Ramos (cell line): Measurements from ENCODE around the gene P3H3.

Experiments
- in situ Hi-C: fragments of 300-500 bp; cut with MboI; formaldehyde crosslinking; loops from one replicate; pipeline ENCODE4 v1.14.3; 2022; ENCODE audit warnings: low sequenced_read_pairs; ENCODE audit not compliant: unreplicated experiment

The P3H3 gene

DNA sequence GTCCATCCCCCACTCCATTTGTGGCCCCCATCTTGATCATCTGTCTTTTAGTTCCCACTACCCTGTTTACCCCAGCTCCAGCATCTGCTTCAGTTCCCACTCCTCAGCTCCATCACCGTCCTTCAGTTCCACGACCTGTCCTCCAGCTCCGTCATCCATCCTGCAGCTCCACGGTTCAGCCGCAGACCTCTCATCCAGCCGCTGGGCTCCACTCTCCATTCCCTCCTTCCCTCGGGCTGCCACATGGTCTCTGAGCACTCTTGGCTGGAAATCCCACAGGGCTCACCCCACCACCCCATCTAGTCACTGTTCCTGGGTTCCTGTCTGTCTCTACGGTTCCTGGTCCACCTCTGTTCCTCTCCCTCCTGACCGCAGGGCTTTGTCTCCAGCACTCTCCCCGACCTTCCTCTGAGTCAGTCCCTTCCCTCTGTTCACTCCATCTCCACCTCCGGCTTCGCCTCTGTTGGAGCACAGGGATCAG, 3.3 kb upstream of the P3H3 start:
- in situ Hi-C loops: loop anchor here (5.0 kb wide), 1 partner anchor 73 kb away; the partner anchor contains the start of gene MLF2

DNA sequence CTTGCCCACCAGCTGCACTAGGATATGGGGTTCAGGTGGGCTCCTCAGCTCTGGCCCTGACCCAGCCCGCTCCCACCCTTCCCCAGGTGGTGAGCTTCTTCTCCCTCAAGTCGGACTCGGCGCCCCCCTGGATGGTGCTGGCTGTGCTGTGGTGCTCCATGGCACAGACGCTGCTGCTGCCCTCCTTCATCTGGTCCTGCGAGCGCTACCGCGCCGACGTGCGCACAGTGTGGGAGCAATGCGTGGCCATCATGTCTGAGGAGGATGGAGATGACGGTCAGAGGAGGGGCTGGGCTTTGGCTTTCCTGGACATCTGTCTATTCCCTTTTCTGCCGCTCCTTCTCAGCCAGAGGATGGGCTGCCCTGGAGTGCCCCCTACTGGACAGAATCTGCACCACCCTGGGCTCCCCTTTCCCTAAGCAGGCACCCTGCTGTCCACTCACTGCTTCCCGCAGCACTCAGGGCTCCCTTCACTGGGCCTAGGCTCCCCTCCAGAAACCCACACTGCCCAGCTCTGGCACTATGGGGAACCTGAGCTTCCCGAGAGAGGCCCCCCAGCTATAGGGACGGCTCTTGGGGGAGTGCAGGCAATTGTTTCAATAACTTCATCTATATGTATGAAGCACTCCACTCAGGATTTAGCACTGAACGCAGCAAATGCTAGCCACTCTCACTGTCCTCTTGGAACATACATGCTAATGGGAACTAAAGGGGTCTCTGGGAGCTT, 2.6 kb upstream of the P3H3 start:
- in situ Hi-C loops: no loop called here

DNA sequence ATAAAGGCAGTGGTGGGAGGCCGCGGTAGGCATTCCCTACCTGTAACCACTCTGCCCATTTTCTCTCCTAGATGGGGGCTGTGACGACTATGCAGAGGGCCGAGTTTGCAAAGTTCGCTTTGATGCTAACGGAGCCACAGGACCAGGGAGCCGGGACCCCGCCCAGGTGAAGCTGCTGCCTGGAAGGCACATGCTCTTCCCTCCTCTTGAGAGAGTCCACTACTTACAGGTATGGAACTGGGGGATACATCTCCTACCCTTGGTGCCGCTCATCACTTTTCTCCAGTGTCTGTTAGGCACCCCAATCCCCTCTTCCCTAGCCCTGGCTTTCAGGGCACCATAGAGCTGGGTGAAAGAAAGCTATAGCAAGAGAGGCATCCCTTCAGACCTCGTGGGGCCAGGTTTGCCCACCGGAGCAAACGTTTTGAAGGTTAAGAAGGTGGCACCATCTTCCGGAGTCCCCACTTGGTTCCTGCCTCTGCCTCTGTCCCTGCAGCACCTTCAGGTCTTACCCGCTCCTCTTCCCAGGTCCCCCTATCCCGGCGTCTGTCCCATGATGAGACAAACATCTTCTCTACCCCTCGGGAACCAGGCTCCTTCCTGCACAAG, 2.0 kb upstream of the P3H3 start:
- in situ Hi-C loops: no loop called here

DNA sequence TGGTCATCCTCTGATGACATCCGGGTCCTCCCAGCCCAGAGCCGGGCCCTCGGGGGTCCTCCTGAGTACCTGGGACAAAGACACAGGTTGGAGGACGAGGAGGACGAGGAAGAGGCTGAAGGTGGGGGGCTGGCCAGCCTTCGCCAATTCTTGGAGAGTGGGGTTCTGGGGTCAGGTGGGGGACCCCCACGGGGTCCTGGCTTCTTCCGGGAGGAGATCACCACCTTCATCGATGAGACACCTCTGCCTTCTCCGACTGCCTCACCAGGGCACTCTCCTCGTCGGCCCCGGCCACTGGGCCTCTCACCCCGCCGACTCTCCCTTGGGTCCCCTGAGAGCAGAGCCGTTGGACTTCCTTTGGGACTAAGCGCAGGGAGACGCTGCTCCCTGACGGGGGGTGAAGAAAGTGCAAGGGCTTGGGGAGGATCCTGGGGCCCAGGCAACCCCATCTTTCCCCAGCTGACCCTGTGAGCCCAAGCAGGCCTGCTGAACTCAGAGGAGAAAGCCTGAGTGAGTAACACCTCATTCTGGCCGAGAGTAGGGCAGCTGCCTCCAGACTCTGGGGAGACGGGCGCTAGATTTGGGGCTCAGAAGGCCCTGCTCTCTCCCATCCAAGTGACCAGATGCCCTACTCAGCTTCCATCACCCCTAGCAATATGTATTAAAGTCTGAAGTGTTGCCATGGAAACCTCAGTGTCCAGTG, 1.3 kb upstream of the P3H3 start:
- in situ Hi-C loops: no loop called here

DNA sequence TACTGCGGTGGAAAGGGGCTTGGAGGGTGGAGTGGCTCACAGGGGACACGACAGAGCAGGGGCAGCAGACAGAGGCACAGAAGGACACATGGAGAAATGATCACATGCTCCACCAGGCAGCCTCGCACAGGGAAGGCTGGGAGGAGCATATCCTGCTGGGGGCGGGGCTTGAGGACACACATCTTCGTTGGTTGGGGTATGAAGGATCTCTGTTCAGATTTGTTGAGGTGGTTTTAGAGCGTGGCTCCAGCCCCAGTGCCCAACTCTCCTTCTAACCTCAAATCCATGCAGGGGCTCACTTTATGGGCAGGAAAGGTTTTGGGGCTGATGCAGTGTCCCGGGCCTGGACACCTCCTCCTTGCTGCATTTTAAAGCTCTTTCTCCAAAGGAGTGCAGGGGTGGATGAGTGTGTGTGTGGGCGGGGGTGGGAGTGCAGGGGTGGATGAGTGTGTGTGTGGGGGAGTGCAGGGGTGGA, 733 bp upstream of the P3H3 start:
- in situ Hi-C loops: no loop called here

DNA sequence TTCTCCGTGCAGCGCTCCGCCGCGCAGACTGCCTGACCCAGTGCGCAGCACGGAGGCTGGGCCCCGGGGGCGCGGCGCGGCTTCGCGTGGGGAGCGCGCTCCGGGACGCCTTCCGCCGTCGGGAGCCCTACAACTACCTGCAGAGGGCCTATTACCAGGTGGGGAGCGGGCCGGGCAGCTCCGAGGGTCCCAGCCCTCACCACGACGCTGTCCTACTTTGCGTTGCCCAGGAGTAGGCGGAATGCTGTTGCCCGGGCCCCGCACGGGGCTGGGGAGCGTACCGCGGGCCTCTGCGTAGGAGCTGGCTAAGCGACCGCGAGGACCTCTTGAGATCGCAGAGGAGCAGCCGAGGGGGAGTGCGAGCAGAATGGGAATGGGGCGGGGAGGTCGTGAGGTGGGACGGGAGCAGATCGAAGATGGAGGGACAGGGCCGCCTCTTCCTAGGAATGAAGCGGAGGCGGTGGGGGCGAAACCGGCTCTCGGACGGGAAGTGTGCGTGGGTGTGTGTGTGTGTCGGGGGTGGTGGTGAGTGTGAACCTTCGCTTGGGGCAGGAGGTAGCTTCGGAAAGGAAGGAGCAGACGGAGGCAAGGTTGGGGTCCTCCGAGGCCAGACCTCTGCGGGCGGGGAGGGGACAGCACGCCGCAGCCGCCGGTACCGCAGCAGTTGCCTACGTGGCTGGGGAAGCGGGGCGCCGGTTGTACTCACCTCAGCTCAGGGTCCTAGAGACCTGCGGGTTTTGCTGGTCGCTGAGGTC, 751 bp downstream of the P3H3 start:
- in situ Hi-C loops: no loop called here

DNA sequence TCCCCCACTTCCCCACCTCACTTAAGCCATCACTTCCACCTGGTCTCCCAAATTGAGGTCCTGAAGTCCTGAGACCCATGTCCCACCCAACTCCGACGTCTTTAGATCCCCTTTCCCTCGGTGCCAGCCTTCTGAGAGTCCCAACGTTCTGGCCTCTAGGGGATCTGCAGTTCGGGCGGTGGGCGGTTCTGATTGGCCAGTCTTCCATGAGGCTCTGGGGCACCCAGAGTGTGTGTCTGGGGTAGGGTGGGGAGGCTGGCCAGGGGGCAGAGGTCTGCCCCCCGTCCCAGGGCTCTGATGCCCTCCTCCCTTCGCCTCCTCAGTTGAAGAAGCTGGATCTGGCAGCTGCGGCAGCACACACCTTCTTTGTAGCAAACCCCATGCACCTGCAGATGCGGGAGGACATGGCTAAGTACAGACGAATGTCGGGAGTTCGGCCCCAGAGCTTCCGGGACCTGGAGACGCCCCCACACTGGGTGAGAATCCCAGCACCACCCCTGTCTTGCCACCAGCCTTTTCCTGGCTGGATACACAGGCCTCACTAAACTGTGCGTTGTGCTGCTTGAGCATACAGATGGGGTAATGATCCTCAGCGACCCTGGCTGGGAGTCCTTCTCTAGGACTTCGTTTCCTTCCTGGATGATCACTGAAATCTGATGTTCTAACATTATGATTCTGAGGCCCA, 1.5 kb downstream of the P3H3 start:
- in situ Hi-C loops: loop anchor here (10.0 kb wide), 1 partner anchor 205 kb away; no protein-coding TSS in a partner anchor

DNA sequence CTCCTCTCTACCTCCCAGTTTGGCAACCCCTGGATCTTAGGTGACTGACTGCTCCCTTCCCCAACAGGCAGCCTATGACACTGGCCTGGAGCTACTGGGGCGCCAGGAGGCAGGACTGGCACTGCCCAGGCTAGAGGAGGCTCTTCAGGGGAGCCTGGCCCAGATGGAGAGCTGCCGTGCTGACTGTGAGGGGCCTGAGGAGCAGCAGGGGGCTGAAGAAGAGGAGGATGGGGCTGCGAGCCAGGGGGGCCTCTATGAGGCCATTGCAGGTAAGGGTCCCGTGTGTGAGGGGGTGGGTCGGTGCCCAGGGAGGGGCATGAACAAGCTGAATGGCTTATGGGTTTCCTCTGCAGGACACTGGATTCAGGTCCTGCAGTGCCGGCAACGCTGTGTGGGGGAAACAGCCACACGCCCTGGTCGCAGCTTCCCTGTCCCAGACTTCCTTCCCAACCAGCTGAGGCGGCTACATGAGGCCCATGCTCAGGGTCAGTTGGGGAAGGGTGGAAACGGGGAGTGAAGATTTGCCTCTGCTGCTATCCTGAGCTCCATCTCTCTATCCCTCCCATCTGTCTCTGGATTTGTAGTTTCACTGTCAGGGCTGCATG, 2.2 kb downstream of the P3H3 start:
- in situ Hi-C loops: loop anchor here (10.0 kb wide), 1 partner anchor 206 kb away; no protein-coding TSS in a partner anchor

DNA sequence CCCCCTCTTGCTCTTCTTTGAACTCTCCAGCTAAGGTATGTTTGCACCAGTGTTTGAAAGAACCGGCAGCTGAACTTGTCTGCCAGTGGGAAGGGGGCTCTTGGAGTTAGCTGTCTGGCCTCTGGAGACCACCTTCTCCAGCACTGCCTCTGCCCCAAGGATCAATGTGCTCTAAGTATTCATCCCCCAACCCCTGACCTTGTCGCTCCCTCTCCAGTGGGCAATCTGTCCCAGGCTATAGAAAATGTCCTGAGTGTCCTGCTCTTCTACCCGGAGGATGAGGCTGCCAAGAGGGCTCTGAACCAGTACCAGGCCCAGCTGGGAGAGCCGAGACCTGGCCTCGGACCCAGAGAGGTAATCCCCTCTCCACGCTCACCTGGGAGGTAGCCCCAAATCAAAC, 2.8 kb downstream of the P3H3 start:
- in situ Hi-C loops: loop anchor here (10.0 kb wide), 1 partner anchor 206 kb away; no protein-coding TSS in a partner anchor

DNA sequence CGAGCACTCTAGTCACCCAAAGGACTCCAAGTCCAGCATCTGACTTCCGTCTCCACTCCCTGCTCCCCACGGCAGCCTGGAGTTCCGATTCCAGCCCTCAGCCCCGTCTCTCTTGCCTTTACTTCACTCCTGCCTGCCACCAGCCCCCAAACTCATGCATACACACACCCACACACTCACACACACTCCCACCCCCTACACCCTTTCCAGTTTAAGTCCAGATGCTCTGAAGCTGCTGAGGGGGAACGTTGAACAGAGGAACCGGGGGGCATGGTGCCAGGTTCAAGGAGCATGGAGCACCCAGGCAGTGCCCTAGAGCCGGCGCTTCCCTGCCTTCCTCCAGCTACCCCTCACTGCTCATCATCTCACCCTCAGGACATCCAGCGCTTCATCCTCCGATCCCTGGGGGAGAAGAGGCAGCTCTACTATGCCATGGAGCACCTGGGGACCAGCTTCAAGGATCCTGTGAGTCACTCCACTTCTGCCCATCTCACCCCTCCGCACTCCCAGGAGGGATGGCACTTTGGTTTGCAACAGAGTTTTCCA, 3.3 kb downstream of the P3H3 start:
- in situ Hi-C loops: loop anchor here (10.0 kb wide), 1 partner anchor 207 kb away; no protein-coding TSS in a partner anchor

DNA sequence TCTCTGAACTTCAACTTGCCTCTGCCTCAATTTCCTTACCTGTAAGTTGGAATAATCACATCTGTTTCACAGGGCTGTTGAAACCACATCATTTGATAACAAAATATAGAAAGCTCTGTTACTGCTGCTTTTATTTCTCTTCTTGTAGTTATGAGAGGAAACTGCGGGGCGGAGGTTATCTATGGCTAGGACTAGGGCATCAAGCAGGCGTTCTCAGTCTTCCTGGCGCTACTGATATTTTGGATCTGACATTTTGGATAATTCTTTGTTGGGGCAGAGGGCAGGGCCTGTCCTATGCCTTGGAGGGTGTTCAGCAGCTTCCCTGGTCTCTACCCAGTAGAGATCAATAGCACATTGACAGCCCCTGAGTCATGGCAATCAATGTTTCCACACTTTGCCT, 3.9 kb downstream of the P3H3 start:
- in situ Hi-C loops: loop anchor here (10.0 kb wide), 1 partner anchor 207 kb away; no protein-coding TSS in a partner anchor

DNA sequence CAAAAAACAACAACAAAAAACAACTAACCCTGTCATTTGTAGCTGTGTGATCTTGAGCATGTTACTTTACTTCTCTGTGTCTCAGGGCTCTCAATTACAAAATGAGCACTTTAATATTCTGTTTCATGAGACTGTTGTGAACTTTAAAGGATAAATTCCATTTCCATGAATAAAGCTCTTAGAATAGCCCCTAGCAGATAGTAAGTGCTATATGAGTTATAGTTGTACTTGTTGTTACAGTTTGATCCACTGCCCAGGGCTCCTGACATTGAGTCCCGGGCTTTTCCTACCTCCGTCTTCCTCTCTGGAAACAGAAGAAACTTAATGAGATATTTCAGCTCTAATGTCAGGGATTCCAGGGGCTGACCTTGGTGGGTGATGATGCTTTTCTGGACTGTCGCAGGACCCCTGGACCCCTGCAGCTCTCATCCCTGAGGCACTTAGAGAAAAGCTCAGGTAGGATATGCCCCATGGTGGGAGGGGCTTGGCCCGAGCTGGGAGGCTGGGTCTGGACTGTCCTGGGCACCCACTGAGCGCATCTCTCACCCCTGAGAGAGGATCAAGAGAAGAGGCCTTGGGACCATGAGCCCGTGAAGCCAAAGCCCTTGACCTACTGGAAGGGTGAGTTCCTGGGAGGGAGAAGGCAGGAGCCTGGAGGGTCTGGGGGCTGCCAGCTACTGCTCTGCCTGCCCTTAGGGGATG, 5.1 kb downstream of the P3H3 start:
- in situ Hi-C loops: loop anchor here (10.0 kb wide), 1 partner anchor 209 kb away; no protein-coding TSS in a partner anchor

DNA sequence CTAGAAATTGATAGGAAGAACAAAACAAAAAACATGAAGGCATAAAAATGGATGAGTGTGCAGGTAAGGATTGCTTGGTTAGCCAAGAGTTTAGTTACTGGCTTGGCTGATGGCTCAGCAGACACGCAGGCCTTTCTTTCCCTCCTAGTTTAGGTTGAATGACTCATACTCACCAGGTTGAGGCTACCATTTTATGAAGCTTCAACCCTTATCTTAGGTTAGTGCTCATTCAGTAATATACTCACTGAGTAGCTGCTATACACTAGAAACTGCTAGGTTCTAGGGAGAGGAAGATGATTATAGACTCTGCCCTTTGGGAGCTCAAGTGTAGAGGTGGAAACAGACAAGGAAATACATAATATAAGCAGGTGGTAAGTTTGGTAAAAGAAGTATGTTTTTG, 6.0 kb downstream of the P3H3 start:
- in situ Hi-C loops: loop anchor here (10.0 kb wide), 1 partner anchor 209 kb away; no protein-coding TSS in a partner anchor

DNA sequence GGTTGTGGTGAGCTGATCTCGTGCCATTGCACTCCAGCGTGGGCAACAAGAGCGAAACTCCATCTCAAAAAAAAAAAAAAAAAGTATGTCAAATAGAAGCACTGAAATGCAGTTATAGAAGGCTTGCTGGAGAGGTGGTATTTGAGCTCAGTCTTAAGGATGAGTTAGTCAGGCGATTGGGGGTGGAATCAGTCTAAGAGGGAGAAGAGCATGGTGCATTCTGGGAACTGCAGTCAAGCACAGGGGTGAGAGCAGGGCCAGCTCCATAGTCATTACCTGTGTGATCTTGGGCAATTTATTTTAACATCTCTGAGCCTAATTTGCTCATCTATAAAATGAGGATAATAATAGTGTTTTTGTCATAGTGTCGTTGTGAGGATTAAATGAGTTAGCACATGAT, 6.7 kb downstream of the P3H3 start:
- in situ Hi-C loops: loop anchor here (10.0 kb wide), 1 partner anchor 210 kb away; no protein-coding TSS in a partner anchor

DNA sequence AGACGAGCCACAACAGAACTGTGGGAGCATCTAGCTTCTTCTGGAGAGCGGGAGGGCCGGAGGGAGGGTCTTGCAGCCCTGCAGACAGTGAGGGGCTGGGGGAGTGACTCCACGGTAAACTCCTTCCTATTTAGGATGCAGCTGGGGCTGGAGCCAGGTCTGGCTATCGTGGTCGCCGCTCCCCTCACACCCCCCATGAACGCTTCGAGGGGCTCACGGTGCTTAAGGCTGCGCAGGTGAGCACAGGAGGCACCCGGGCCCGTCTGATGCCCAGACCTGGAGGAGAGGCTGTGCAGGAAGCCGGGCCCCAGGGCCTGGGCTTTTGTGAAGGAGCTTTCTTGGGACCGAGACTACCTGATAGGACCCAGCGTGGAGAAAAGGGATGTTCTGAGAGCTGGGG, 8.6 kb downstream of the P3H3 start:
- in situ Hi-C loops: loop anchor here (10.0 kb wide), 1 partner anchor 212 kb away; no protein-coding TSS in a partner anchor

DNA sequence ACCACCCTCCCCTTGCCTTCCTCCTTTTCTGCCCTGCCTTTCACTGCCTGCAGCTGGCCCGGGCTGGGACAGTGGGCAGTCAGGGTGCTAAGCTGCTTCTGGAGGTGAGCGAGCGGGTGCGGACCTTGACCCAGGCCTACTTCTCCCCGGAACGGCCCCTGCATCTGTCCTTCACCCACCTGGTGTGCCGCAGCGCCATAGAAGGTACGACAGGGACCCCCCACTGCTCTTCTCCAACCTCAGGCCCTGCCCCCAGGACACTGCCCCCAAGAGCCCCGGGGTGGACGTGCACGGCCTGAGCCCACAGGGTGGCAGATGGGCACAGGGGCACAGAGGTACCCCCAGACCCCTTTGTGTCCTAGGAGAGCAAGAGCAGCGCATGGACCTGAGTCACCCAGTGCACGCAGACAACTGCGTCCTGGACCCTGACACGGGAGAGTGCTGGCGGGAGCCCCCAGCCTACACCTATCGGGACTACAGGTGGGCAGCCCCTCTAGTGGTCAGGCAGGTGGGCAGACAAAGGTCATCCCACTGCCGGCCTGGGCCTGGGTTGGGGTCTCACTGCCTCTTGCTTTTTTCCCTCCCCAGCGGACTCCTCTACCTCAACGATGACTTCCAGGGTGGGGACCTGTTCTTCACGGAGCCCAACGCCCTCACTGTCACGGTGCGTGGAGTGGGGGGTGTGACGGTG, 9.3 kb downstream of the P3H3 start:
- in situ Hi-C loops: loop anchor here (10.0 kb wide), 1 partner anchor 213 kb away; no protein-coding TSS in a partner anchor

DNA sequence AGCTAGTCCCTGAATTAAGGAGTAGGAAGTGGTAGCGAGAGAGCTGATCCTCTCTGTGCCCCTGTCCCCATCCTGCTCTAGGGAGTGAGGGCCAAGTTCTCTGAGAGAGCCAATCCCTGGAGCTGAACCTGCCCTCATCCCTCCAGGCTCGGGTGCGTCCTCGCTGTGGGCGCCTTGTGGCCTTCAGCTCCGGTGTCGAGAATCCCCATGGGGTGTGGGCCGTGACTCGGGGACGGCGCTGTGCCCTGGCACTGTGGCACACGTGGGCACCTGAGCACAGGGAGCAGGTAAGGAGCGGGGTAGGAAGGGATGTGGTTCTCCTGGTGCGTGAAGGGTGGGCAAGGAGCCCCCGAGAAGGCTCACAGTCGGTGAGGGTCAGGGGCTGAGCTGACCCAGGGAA, 10.6 kb downstream of the P3H3 start:
- in situ Hi-C loops: loop anchor here (10.0 kb wide), 1 partner anchor 214 kb away; no protein-coding TSS in a partner anchor
